ENCODE measurements around the gene SGMS1.

The SGMS1 gene

GRCh38 chr10:50437248-50437647, 186.5 kb downstream of the SGMS1 start:
- H3K9ac ChIP-seq (ENCODE audit: low read length) = no peak overlapping the region
- H3K79me2 ChIP-seq (ENCODE audit: insufficient read depth, low read length) = no peaks in the 10 kb centered on the region
- no peak overlapping the region for H3K4me2 ChIP-seq (ENCODE audit: low read length)
- H3K9me2 ChIP-seq (ENCODE audit: low read depth, low read length) = no peaks in the 10 kb centered on the region
- no peaks in the 10 kb centered on the region for H3K27me3 ChIP-seq (ENCODE audit: insufficient read depth, low read length)
- no peak overlapping the region for H2AFZ ChIP-seq (ENCODE audit: low read length)
- peak overlapping the region; percentile 15 for H3K27ac ChIP-seq (ENCODE audit: low read depth, low read length, poor library complexity, severe bottlenecking)
- no peak overlapping the region for H3K4me3 ChIP-seq (ENCODE audit: low read depth, low read length, poor library complexity, severe bottlenecking)
- H3K36me3 ChIP-seq (ENCODE audit: insufficient read depth, low read length) = no peaks in the 10 kb centered on the region
- no peaks in the 10 kb centered on the region for H4K20me1 ChIP-seq (ENCODE audit: insufficient read depth, low read length)
- no peaks in the 10 kb centered on the region for H3F3A ChIP-seq (ENCODE audit: insufficient read depth, low read length)
- no peak for TF ChIP-seq EZH2 (IDR thresholded peaks at IDR 0.05; ENCODE audit: borderline replicate concordance, low read length)
- no peak for TF ChIP-seq CTCF (IDR thresholded peaks at IDR 0.05; ENCODE audit: low read length)
- H3K4me1 ChIP-seq (ENCODE audit: insufficient read depth, low read length, severe bottlenecking) = no peaks in the 10 kb centered on the region
- no peaks in the 10 kb centered on the region for H3K9me3 ChIP-seq (ENCODE audit: low read length)

GRCh38 chr10:50436805-50437204, 187.0 kb downstream of the SGMS1 start:
- H3K9me3 ChIP-seq (ENCODE audit: low read length) = no peaks in the 10 kb centered on the region
- H3K9ac ChIP-seq (ENCODE audit: low read length) = no peak overlapping the region
- H3K4me3 ChIP-seq (ENCODE audit: low read depth, low read length, poor library complexity, severe bottlenecking) = no peak overlapping the region
- H3K36me3 ChIP-seq (ENCODE audit: insufficient read depth, low read length) = no peaks in the 10 kb centered on the region
- H3K27me3 ChIP-seq (ENCODE audit: insufficient read depth, low read length) = no peaks in the 10 kb centered on the region
- H3K79me2 ChIP-seq (ENCODE audit: insufficient read depth, low read length) = no peaks in the 10 kb centered on the region
- no peak overlapping the region for H3K27ac ChIP-seq (ENCODE audit: low read depth, low read length, poor library complexity, severe bottlenecking)
- H2AFZ ChIP-seq (ENCODE audit: low read length) = no peak overlapping the region
- no peaks in the 10 kb centered on the region for H3K9me2 ChIP-seq (ENCODE audit: low read depth, low read length)
- no peaks in the 10 kb centered on the region for H4K20me1 ChIP-seq (ENCODE audit: insufficient read depth, low read length)
- no peaks in the 10 kb centered on the region for H3K4me1 ChIP-seq (ENCODE audit: insufficient read depth, low read length, severe bottlenecking)
- no peaks in the 10 kb centered on the region for H3F3A ChIP-seq (ENCODE audit: insufficient read depth, low read length)
- no peak overlapping the region for H3K4me2 ChIP-seq (ENCODE audit: low read length)
- no peak for TF ChIP-seq EZH2 (IDR thresholded peaks at IDR 0.05; ENCODE audit: borderline replicate concordance, low read length)
- TF ChIP-seq CTCF (IDR thresholded peaks at IDR 0.05; ENCODE audit: low read length) = no peak

- H3K9me2 ChIP-seq (ENCODE audit: low read depth, low read length) = no peaks in the 10 kb centered on the region
- H3K4me3 ChIP-seq (ENCODE audit: low read depth, low read length, poor library complexity, severe bottlenecking) = no peak overlapping the region
- no peak overlapping the region for H3K4me2 ChIP-seq (ENCODE audit: low read length)
Measured at GRCh38 chr10:50432211-50433009, 191.3 kb downstream of the SGMS1 start.

More at GRCh38 chr10:50432211-50433009, 191.3 kb downstream of the SGMS1 start:
- H3K9ac ChIP-seq (ENCODE audit: low read length) = no peak overlapping the region
- no peak for TF ChIP-seq CTCF (IDR thresholded peaks at IDR 0.05; ENCODE audit: low read length)
- no peak for TF ChIP-seq EZH2 (IDR thresholded peaks at IDR 0.05; ENCODE audit: borderline replicate concordance, low read length)
- H3K27ac ChIP-seq (ENCODE audit: low read depth, low read length, poor library complexity, severe bottlenecking) = no peak overlapping the region
- no peaks in the 10 kb centered on the region for H3K79me2 ChIP-seq (ENCODE audit: insufficient read depth, low read length)
- H2AFZ ChIP-seq (ENCODE audit: low read length) = no peak overlapping the region
- no peaks in the 10 kb centered on the region for H3K4me1 ChIP-seq (ENCODE audit: insufficient read depth, low read length, severe bottlenecking)
- no peaks in the 10 kb centered on the region for H3K36me3 ChIP-seq (ENCODE audit: insufficient read depth, low read length)
- no peaks in the 10 kb centered on the region for H3K27me3 ChIP-seq (ENCODE audit: insufficient read depth, low read length)
- no peaks in the 10 kb centered on the region for H3F3A ChIP-seq (ENCODE audit: insufficient read depth, low read length)
- no peaks in the 10 kb centered on the region for H4K20me1 ChIP-seq (ENCODE audit: insufficient read depth, low read length)
- no peaks in the 10 kb centered on the region for H3K9me3 ChIP-seq (ENCODE audit: low read length)

Measured in OCI-LY1 (cell line).